Body of pancreas (tissue), 4 donors: ENCODE measurements around the gene OLFM3.

Experiments used
- POLR2A ChIP-seq, 3 donors: fragments of 450-650 bp; IDR thresholded peaks; one replicate each; pipeline ENCODE4 v1.6.1; 2016; ENCODE audit warnings: antibody characterized with exemption in 3 of 3, mild to moderate bottlenecking in 2 of 3
- TF ChIP-seq, protein P1 (sequence below), 7 experiments: fragments of 450-650 bp in 4 of 7; fragments of 200-600 bp in 3 of 7; sonication (generic) in 3 of 7; IDR thresholded peaks; one replicate each; pipeline ENCODE4 v1.5.1; 2016 to 2019; ENCODE audit warnings: antibody characterized with exemption in 7 of 7

DNA sequence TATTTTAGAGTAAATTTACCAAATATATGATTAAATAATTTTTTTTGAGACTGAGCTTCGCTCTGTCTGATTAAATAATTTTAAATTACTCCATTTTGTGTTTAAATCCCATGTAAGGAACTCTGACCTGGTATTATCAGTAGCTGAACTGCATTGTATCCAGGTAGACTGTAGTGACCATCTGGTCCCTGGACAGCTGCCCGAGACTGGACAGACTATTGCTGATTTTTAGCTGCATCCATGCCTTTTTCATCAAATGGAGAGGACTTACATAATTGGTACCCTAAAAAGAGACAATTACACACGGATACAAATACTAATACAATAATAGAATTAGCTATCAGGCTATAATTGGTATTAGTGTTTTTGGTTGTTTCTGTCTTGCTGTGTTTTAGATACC is 20.6 kb downstream of the OLFM3 start:
- TF ChIP-seq, protein P1, sequence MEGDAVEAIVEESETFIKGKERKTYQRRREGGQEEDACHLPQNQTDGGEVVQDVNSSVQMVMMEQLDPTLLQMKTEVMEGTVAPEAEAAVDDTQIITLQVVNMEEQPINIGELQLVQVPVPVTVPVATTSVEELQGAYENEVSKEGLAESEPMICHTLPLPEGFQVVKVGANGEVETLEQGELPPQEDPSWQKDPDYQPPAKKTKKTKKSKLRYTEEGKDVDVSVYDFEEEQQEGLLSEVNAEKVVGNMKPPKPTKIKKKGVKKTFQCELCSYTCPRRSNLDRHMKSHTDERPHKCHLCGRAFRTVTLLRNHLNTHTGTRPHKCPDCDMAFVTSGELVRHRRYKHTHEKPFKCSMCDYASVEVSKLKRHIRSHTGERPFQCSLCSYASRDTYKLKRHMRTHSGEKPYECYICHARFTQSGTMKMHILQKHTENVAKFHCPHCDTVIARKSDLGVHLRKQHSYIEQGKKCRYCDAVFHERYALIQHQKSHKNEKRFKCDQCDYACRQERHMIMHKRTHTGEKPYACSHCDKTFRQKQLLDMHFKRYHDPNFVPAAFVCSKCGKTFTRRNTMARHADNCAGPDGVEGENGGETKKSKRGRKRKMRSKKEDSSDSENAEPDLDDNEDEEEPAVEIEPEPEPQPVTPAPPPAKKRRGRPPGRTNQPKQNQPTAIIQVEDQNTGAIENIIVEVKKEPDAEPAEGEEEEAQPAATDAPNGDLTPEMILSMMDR (IDR thresholded peaks at IDR 0.05): no peak
- no peak for TF ChIP-seq POLR2A (IDR thresholded peaks at IDR 0.05)
